Stimulated activated CD4-positive, alpha-beta T cell treated with anti-CD3 and anti-CD28 coated beads, Interleukin-1b, Interleukin-23, amount 100 ng/mL, for 4 hours (primary cell): ENCODE results near the gene LRG1.

Experiments used
- DNase-seq, 2 donors: peaks; one replicate each; pipeline ENCODE4 v3.0.0-alpha.2; 2020; ENCODE audit warnings: low read depth in 2 of 2

The LRG1 gene

GRCh38 chr19:4511300-4512054, 28.4 kb downstream of the LRG1 start:
- no peak for DNase-seq

- no peak for DNase-seq
Observed at GRCh38 chr19:4510435-4511255, 29.2 kb downstream of the LRG1 start.

DNA sequence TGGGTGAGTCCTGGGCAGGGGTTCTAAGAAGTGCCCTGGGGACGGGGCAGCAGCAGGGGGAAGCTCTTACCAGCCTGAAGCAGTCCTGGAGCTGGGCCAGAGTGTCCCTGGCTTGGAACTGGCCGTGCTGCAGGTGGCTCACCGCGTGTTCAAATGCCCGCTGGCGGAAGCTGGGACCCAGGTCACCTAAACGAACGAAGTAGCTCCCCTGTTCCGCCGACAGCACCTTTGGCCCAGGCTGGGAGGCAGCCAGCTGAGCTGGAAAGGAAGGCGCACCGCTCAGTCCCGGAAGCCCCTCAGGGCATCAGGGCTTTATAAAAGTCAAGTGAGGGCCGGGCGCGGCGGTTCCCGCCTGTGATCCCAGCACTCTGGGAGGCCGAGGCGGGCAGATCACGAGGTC, 31.1 kb downstream of the LRG1 start:
- DNase-seq = no peak

GRCh38 chr19:4507804-4508203, 32.0 kb downstream of the LRG1 start:
- DNase-seq = no peak

- DNase-seq = no peak
Observed at GRCh38 chr19:4507150-4507452, 32.7 kb downstream of the LRG1 start.

GRCh38 chr19:4506449-4507149, 33.2 kb downstream of the LRG1 start:
- DNase-seq = no peak

GRCh38 chr19:4505570-4506448, 34.0 kb downstream of the LRG1 start:
- DNase-seq = no peak

GRCh38 chr19:4504891-4505569, 34.8 kb downstream of the LRG1 start:
- DNase-seq = no peak

- no peak for DNase-seq
Observed at GRCh38 chr19:4504297-4504701, 35.5 kb downstream of the LRG1 start.

GRCh38 chr19:4503825-4504170, 36.0 kb downstream of the LRG1 start:
- no peak for DNase-seq

- no peak for DNase-seq
Observed at GRCh38 chr19:4503132-4503824, 36.6 kb downstream of the LRG1 start.

- DNase-seq = no peak
Observed at GRCh38 chr19:4502282-4503131, 37.3 kb downstream of the LRG1 start.

DNA sequence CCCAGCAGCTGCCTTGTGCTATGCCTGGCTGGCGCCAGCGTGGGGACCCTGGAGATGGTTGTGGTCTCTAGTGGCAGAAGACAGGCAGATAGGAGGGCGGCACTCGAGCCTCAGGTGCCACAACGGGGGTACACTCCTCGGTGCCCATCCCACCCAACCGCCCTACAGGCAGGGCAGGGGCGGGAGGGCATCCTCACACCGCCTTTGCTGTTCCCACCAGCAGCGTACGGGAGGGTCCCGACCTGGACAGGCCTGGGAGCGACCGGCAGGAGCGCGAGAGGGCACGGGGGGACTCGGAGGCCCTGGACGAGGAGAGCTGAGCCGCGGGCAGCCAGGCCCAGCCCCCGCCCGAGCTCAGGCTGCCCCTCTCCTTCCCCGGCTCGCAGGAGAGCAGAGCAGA, 38.1 kb downstream of the LRG1 start:
- DNase-seq = no peak

DNA sequence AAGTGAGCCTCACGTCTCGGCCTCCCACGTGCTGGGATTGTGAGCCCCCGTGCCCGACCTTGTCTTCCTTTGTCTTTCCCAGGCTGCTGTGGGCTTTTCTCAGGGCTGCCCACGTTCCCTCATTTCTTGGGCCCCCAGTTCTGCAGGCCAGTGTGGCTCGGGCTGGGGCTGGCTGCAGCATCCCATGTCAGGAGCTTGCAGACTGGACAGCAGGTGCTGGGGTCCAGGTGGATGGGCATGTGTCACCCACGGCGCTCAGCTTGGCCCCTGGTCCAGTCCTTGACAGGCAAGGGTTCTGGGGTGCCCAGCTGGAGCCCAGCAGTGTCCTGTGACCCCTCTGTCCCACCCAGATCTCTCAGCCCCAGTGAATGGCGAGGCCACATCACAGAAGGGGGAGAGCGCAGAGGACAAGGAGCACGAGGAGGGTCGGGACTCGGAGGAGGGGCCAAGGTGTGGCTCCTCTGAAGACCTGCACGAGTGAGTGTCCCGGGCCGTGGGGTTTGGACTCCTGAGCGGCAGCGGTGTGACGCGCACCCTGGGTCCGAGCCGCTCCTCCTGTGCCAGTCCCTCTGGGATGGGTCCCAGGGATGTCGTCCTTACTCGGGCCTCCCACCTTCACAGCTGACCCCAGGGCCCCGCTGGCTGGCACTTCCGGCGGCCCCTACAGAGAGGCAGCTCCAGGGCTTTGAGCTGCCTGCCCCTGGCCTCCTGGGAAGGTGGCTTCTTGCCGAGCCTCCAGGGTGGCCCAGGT, 38.8 kb downstream of the LRG1 start:
- DNase-seq = no peak

- DNase-seq = no peak
Observed at GRCh38 chr19:4499855-4500254, 40.0 kb downstream of the LRG1 start.

GRCh38 chr19:4499318-4499717, 40.5 kb downstream of the LRG1 start:
- DNase-seq = no peak

GRCh38 chr19:4498694-4499093, 41.1 kb downstream of the LRG1 start:
- DNase-seq = no peak

GRCh38 chr19:4497770-4498389, 42.0 kb downstream of the LRG1 start:
- DNase-seq = no peak

GRCh38 chr19:4496304-4496703, 43.5 kb downstream of the LRG1 start:
- DNase-seq = no peak
